HEK293 (cell line): ENCODE measurements around the gene FBXW5.

Experiments
- CTCF ChIA-PET: fragments of 350-600 bp; formaldehyde crosslinking; extraction: SDS; loops from one replicate; lab custom pipeline; 2021; ENCODE audit warnings: antibody characterized with exemption; lab: Yijun Ruan, JAX
- POLR2A ChIA-PET: fragments of 300-600 bp; formaldehyde crosslinking; extraction: SDS; loops from one replicate; lab custom pipeline; 2020; ENCODE audit warnings: antibody characterized with exemption, inconsistent platforms; lab: Yijun Ruan, JAX
- H3K27ac ChIP-seq: fragments of 200-500 bp; sonication (Bioruptor generic); 2 replicates; pipeline ENCODE4 v1.5.1; 2014; ENCODE audit warnings: low read depth, low read length, control low read depth, inconsistent platforms; ENCODE audit errors: extremely low read depth
- H3K36me3 ChIP-seq, 2 experiments: fragments of 200-500 bp in 1 of 2; sonication (Bioruptor generic) in 1 of 2; 1 replicate in 1 of 2; 2 replicates in 1 of 2; pipeline ENCODE4 v1.5.1; 2014 to 2017; ENCODE audit warnings: inconsistent platforms in 2 of 2, low read length in 2 of 2; ENCODE audit not compliant: control insufficient read depth in 2 of 2, insufficient read depth in 1 of 2
- H3K4me1 ChIP-seq: fragments of 200-500 bp; sonication (Bioruptor generic); 2 replicates; pipeline ENCODE4 v1.5.1; 2014; ENCODE audit warnings: mild to moderate bottlenecking, low read length, inconsistent platforms; ENCODE audit not compliant: control insufficient read depth, insufficient read depth
- H3K4me3 ChIP-seq: 2 replicates; pipeline ENCODE4 v1.5.1; 2011; ENCODE audit warnings: low read depth, mild to moderate bottlenecking, control low read depth, low read length, moderate library complexity
- H3K9me3 ChIP-seq: fragments of 200-500 bp; sonication (Bioruptor generic); 2 replicates; pipeline ENCODE4 v1.5.1; 2014; ENCODE audit warnings: low read depth, low read length, inconsistent platforms; ENCODE audit not compliant: control insufficient read depth, insufficient read depth
- MYNN ChIP-seq: fragments of 450-650 bp; formaldehyde crosslinking; IDR thresholded peaks from 2 replicates; pipeline ENCODE4 v1.5.1; 2016; ENCODE audit warnings: missing biosample characterization, missing genetic modification characterization, borderline replicate concordance
- PRDM10 ChIP-seq: fragments of 450-650 bp; formaldehyde crosslinking; IDR thresholded peaks from 2 replicates; pipeline ENCODE4 v1.5.1; 2016; ENCODE audit warnings: missing biosample characterization, missing genetic modification characterization
- RBAK ChIP-seq: fragments of 450-650 bp; formaldehyde crosslinking; IDR thresholded peaks from 2 replicates; pipeline ENCODE4 v1.5.1; 2016; ENCODE audit warnings: missing biosample characterization, missing genetic modification characterization
- YY1 ChIP-seq: fragments of 450-650 bp; formaldehyde crosslinking; IDR thresholded peaks from 2 replicates; pipeline ENCODE4 v1.5.1; 2018; ENCODE audit warnings: missing biosample characterization, missing genetic modification characterization
- ZIC2 ChIP-seq: fragments of 450-650 bp; formaldehyde crosslinking; IDR thresholded peaks from 2 replicates; pipeline ENCODE4 v1.5.1; 2016; ENCODE audit warnings: missing biosample characterization, missing genetic modification characterization
- ZNF133 ChIP-seq: fragments of 450-650 bp; formaldehyde crosslinking; IDR thresholded peaks from 2 replicates; pipeline ENCODE4 v1.5.1; 2016; ENCODE audit warnings: missing biosample characterization, missing genetic modification characterization
- ZNF169 ChIP-seq: fragments of 450-650 bp; formaldehyde crosslinking; IDR thresholded peaks from 2 replicates; pipeline ENCODE4 v1.5.1; 2016; ENCODE audit warnings: missing biosample characterization, missing genetic modification characterization
- ZNF221 ChIP-seq: fragments of 450-650 bp; formaldehyde crosslinking; IDR thresholded peaks from 2 replicates; pipeline ENCODE4 v1.5.1; 2017; ENCODE audit warnings: missing biosample characterization, missing genetic modification characterization, borderline replicate concordance
- ZNF280C ChIP-seq: fragments of 450-650 bp; formaldehyde crosslinking; IDR thresholded peaks from 2 replicates; pipeline ENCODE4 v1.5.1; 2016; ENCODE audit warnings: missing biosample characterization, missing genetic modification characterization
- ZNF341 ChIP-seq: fragments of 450-650 bp; formaldehyde crosslinking; IDR thresholded peaks from 2 replicates; pipeline ENCODE4; 2016; ENCODE audit warnings: low read depth, missing biosample characterization, missing genetic modification characterization
- ZNF350 ChIP-seq: fragments of 450-650 bp; formaldehyde crosslinking; IDR thresholded peaks from 2 replicates; pipeline ENCODE4 v1.5.0; 2017; ENCODE audit warnings: missing biosample characterization, mild to moderate bottlenecking, missing genetic modification characterization
- ZNF398 ChIP-seq: fragments of 450-650 bp; formaldehyde crosslinking; IDR thresholded peaks from 2 replicates; pipeline ENCODE4 v1.5.1; 2017; ENCODE audit warnings: missing biosample characterization, missing genetic modification characterization
- ZNF426 ChIP-seq: fragments of 450-650 bp; formaldehyde crosslinking; IDR thresholded peaks from 2 replicates; pipeline ENCODE4 v1.5.1; 2017; ENCODE audit warnings: missing biosample characterization, missing genetic modification characterization, mild to moderate bottlenecking, inconsistent platforms, moderate library complexity
- ZNF518A ChIP-seq: fragments of 450-650 bp; formaldehyde crosslinking; conservative IDR thresholded peaks from 2 replicates; pipeline ENCODE4 v1.5.1; 2016; ENCODE audit warnings: low read depth, missing biosample characterization, missing genetic modification characterization
- ZNF521 ChIP-seq: fragments of 450-650 bp; formaldehyde crosslinking; IDR thresholded peaks from 2 replicates; pipeline ENCODE4 v1.5.1; 2017; ENCODE audit warnings: missing biosample characterization, mild to moderate bottlenecking, missing genetic modification characterization
- ZNF596 ChIP-seq: fragments of 450-650 bp; IDR thresholded peaks from 2 replicates; pipeline ENCODE4 v1.5.0; 2018; ENCODE audit warnings: missing biosample characterization, mild to moderate bottlenecking, missing genetic modification characterization, moderate library complexity
- ZNF639 ChIP-seq: fragments of 450-650 bp; formaldehyde crosslinking; IDR thresholded peaks from 2 replicates; pipeline ENCODE4 v1.5.1; 2016; ENCODE audit warnings: missing biosample characterization, missing genetic modification characterization
- ZNF658 ChIP-seq: fragments of 450-650 bp; formaldehyde crosslinking; IDR thresholded peaks from 2 replicates; pipeline ENCODE4; 2016; ENCODE audit warnings: missing biosample characterization, missing genetic modification characterization

FBXW5 gene

GRCh38 chr9:136920069-136920468 lies 24.5 kb downstream of the FBXW5 start:
- no peak overlapping the region for H3K27ac ChIP-seq
- ChIA-PET POLR2A (no interaction called here), CTCF (interaction anchor here (0.9 to 2.3 kb wide), 3 partner anchors 10 to 109 kb away, joined by 3 to 7 read pairs (median 3); no protein-coding TSS in a partner anchor)
- no peaks in the 10 kb centered on the region for H3K4me1 ChIP-seq
- H3K9me3 ChIP-seq: no peaks in the 10 kb centered on the region
- TF ChIP-seq ZNF521 (no peak), ZNF398 (tag by site-specific recombination) (no peak), YY1 (no peak), ZNF221 (tag by site-specific recombination) (no peak), ZNF658 (tag by site-specific recombination) (no peak), ZNF350 (tag by site-specific recombination) (no peak), ZNF341 (no peak), ZNF133 (tag by site-specific recombination) (no peak), ZNF169 (no peak), ZNF596 (tag by site-specific recombination) (no peak), ZNF639 (tag by site-specific recombination) (no peak), PRDM10 (no peak), RBAK (tag by site-specific recombination) (no peak), ZNF280C (no peak)
- no peak overlapping the region for H3K4me3 ChIP-seq
- peaks cover 0 to 72% of the 10 kb centered on the region in 2 experiments; a peak in 2 of 3 replicates for H3K36me3 ChIP-seq

- TF ChIP-seq ZNF426: peak; percentile 18
- TF ChIP-seq MYNN (tag by site-specific recombination): no peak
- TF ChIP-seq ZIC2: peak; percentile 24; the same call in 1 of the 2 replicates
- no peak for TF ChIP-seq ZNF518A (tag by site-specific recombination)
- TF ChIP-seq, all 188 proteins: peak for 2
- H3K27ac ChIP-seq: no peak overlapping the region
- no peaks in the 10 kb centered on the region for H3K4me1 ChIP-seq
- no peak overlapping the region for H3K4me3 ChIP-seq
- peaks cover under 1 to 73% of the 10 kb centered on the region in 2 experiments; a peak in 2 of 3 replicates for H3K36me3 ChIP-seq
- ChIA-PET POLR2A (no interaction called here), CTCF (interaction anchor here (0.6 to 2.3 kb wide), 4 partner anchors 14 to 117 kb away, joined by 3 to 7 read pairs (median 4); no protein-coding TSS in a partner anchor)
- no peaks in the 10 kb centered on the region for H3K9me3 ChIP-seq
Observed at GRCh38 chr9:136917902-136918301, 26.6 kb downstream of the FBXW5 start.
